22Rv1 (cell line): ENCODE results near the gene NTNG1.

Source experiments
- ZFX ChIP-seq: fragments of 450-650 bp; IDR thresholded peaks from 2 replicates; pipeline ENCODE4 v1.6.1; 2017; ENCODE audit warnings: antibody characterized with exemption, borderline replicate concordance
- TF ChIP-seq, protein P1 (sequence below): fragments of 450-650 bp; IDR thresholded peaks from 2 replicates; pipeline ENCODE4 v1.5.1; 2017; ENCODE audit warnings: mild to moderate bottlenecking

DNA sequence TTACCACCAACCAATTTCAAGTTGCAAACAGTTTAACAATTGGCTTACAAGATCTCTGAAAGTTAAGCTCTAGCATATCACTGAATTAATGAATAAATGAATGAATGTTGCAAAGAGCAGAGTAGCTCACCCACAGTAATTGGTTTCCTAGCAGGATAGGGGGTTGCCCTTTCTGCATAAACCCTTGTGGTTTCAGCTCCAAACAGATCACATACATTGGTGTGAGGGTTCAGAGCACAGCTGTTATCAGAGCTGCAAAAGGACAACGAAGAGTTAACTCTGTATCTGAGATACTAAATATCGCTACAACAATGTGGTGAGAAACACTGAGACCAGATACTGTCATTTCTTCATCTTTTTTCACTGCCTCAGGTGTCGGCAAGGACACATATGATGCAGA lies 46.6 kb downstream of the NTNG1 start:
- TF ChIP-seq, protein P1, sequence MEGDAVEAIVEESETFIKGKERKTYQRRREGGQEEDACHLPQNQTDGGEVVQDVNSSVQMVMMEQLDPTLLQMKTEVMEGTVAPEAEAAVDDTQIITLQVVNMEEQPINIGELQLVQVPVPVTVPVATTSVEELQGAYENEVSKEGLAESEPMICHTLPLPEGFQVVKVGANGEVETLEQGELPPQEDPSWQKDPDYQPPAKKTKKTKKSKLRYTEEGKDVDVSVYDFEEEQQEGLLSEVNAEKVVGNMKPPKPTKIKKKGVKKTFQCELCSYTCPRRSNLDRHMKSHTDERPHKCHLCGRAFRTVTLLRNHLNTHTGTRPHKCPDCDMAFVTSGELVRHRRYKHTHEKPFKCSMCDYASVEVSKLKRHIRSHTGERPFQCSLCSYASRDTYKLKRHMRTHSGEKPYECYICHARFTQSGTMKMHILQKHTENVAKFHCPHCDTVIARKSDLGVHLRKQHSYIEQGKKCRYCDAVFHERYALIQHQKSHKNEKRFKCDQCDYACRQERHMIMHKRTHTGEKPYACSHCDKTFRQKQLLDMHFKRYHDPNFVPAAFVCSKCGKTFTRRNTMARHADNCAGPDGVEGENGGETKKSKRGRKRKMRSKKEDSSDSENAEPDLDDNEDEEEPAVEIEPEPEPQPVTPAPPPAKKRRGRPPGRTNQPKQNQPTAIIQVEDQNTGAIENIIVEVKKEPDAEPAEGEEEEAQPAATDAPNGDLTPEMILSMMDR = no peak
- no peak for TF ChIP-seq ZFX
